IPS-NIHi7 (cell line): ENCODE results near the gene CYP24A1.
A peak's percentile ranks its signal among the peaks of the same experiment; 100 is the strongest.

ENCODE experiments used
- DNase-seq: peaks from one replicate; pipeline ENCODE4 v3.0.0; 2012; ENCODE audit warnings: mixed read lengths; ENCODE audit errors: extremely low spot score

The CYP24A1 gene

DNA sequence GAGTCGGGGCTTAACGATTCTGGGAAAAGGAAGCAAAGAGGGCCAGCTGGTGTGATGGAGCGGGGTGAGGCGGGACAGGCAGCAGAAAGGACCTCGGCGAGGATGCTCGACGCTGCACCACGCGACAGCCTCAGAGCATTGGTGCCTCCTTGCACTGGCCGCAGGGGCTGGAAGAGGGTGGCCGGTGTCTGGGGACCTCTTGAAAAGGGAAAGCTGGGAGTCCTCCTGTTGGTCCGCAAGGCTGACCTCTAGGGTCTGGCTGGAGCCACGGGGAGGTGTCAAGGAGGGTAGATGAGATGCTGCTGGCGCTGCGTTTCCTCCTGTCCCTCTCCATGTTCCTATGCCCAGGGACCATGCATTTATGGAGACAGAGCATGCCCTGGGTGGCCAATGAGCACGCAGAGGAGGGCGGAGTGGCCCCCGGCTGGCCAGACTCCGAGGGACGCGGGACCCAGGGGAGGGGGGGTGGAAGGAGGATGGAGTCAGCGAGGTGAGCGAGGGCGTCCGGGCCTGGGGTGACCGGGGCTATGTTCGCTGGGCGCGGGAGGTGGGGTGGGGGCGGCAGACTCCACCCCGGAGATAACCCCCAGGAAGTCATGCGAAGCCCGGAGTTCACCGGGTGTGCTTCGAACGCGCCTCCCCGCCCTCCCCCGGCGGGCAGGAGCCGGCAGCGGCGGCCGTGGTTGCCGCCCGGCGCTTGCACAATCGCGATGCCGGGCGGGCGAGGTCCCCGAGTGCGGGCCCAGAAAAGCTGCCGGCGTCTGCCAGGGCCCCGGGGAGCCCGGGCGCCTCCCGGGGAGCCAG lies at the start of gene CYP24A1:
TSS of gene CYP24A1 (minus strand) at position 334 of the 804 bp plus-strand sequence. CDS start 407 bp downstream, outside the sequence.
- DNase-seq = peak; percentile 42

DNA sequence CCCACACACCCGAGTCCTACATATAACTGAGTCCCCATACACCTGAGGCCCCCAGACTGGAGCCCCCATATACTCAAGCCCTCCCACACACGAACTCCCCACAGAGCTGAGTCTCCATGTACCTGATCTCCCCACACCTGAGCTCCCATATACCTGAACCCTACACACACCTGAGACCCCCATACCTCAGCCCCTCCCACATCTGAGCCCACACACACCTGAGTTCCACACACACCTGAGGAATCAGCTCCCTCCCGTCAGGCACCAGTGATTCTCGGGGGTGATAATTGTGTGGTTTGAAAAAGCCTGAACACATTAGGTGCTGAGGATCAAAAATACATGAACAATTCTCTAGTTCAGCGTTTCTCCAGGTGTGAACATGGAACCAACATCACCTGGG lies 49.5 kb upstream of the CYP24A1 start:
- DNase-seq = no peak

DNA sequence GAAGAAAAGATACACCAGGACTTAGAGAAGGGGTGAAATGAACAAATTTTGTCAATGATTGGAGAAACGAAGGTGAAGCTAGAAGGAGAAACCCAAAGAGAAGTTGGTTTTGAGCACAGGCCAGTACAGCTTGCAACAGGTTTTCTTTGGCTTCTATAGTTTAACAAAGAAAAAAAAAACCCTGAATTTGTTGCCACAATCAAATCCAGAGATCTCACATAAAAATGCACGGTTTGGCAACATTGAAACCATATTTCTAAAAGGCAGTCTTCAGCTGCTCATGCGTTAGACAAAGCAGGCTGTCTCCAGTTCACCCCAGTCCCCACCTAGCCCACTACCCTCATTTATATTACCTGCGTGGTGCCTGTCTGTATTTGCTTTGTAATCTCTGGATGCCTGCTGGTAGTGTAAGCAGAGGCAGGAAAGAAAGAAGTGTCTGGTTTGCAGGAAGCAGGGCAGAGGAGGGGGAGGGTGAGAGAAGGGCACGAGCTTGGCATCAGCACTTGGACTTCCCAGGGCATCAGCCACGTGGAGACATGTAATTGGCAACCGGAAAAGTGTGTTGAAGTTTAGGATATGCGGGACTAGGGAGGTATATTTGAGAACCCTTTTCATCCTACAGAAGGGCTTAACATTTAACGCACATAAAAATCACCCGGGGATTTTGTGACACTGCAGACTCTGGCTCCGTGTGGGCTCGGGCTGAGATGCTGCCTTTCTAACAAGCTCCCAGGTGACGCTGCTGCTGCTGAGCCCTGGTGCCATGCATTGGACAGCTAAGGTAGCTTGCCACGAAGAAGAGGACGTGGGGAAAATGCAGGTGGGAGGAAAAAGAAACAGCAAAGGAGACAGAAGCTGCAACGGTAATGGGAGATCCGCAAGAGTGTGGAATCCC lies 48.5 kb upstream of the CYP24A1 start:
- no peak for DNase-seq

DNA sequence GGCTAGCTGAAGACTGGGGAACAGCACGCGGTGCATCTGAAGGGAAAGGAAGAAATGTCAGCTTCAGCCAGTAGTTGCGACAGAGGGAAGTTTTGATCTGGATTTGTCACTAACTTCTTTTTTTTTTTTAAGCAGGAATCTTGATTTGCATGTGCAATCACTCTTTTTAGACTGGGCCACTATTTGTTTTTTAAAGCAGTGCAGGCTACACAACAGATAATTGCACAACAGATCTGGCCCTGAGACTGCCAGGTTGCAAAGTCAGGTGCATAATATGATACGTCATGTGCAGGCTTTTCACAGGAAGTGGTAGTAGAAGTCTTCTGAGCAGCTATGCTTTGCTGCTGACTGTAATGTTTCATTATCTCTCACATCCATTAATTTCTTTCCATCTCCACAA lies 47.6 kb upstream of the CYP24A1 start:
- no peak for DNase-seq

DNA sequence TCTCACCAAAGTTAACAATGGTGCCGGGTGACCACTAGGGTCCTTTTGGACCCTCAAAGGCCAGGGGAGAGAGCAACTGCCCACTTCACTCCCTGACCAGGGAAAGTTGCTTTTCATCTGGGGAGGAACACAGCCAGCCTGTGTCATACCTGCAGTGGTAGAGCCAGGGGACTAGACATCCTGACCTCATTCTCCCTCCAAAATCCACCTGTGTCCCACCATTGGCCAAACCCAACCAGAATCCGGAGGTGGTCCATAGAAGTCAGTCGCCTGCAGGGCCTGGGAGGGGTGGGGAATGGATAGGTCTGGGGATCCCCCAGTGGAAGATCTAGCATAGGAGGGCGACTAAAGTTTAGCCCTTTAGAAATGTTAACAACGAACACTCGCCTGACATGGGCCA lies 46.9 kb upstream of the CYP24A1 start:
- DNase-seq = no peak

DNA sequence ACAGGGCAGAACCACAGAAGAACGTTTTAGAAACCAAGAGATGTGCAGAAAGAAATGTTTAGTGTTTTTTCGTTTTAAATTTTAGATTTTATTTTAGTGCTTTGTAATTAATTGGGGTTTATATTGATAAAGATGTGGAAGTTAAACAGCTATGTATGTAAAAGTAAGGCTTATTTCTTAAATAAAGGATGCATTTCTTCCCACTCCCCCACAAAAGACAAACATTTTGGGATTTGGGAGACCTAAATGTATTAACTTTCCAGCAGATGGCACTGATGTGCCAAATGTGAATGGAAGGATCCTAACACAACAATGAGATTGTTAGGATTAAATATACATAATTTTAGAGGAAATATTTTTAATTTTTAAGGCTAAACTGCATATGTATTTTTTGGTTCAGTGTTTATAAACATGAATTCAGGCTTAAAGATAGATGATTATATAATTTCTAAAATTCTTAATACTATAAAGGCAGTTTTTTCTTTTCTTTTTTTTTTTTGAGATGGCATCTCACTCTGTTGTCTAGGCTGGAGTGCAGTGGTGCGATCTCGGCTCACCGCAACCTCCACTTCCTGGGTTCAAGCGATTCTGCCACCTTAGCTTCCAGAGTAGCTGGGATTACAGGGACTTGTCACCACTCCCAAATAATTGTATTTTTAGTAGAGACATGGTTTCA lies 46.1 kb upstream of the CYP24A1 start:
- DNase-seq = no peak

DNA sequence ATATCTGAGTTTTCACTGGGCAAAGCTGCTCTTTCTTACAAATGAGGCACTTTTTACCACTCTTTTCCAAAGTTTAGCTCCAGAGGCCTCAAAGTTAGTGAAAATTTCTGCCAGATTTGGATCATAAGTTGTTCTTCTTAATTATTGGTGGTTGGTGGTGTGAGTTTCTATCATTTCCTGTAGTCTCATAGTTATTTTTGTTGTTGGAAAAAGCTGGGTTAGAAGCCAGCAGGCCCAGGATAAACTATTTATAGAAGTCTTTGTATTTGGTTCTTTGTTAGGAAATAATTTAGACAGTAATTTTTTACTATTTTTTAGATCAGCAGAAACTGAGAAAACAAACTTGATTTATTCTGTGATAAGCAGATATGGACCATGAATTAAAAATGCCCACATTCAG lies 44.7 kb upstream of the CYP24A1 start:
- DNase-seq = no peak

DNA sequence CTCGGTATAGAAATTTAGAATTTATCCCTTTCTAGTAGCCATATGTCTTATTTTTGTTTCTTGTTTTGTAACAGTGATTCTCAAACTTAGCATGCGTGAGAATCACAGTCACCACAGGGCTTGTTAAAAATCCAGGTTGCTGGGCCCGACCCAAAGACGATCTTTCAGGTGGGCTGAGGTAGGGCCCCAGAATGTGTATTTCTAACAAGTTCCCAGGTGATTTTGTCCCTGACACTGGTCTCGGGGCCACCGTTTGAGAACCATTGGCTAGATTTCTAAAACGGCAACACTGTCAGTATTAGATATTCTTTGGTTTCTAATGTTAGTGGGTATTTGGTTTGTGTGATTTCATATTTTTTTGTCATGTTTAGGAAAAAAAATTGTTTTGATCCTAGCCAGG lies 44.0 kb upstream of the CYP24A1 start:
- no peak for DNase-seq

DNA sequence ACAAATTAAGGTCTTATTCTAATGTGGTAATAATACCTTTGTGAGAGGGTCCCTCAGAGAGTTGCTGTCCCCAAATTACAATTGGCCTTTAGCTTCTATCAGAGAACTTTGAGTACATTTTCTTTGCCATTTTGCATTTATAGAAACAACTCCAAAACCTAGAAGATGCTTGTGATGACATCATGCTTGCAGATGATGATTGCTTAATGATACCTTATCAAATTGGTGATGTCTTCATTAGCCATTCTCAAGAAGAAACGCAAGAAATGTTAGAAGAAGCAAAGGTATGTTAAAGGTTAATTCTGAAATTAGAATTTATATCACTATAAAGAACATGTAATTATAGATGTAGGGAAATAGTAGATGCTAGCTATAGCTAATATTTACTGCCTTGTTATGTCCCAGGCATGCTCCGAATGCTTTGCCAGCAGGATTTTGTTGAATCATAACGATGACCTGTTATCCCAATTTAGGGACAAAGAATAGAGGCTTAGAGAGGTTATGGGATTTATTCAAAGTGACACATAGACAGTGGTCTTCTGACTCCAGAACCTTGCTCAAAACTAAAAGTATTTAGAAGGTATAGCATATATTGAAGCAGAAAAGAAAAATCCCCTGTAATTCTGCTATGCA lies 41.5 kb upstream of the CYP24A1 start:
- DNase-seq = no peak

DNA sequence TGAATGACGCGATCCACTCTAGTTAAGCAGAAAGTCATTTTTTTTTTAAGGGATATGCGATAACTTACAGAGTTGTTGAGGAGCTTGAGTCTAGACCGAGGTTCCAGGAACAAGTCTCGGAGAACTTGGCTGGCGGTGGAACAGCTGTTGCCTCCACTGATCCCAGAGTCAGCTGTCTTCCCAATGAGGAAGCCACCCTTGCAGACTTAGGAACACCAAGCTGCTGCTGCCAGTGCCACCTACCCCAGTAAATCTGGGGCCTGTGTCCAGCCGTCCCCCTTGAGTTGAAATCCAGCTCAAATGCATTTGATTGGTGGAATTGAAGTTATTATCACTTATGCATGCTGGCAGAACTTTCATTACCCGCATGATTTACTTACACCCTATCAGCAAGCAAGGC lies 40.8 kb upstream of the CYP24A1 start:
- DNase-seq = no peak

DNA sequence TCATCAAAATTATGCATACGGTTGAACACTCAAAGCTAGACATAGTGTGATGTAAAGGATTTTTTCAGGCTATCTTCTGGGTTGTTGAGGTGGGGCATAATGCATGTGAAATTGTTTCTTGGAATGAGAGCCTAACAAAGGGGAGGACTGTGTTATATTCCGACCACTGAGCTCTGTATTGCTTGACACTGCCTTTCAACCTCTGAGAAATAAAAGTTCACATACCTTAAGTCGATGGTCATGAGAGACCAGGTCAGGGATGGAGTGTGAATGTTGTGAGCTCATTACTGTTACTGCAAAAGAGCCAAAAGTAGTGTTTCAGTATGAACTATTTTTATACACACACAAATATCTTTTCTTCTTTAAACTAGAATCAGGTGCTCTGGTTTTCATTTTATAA lies 39.1 kb upstream of the CYP24A1 start:
- no peak for DNase-seq

DNA sequence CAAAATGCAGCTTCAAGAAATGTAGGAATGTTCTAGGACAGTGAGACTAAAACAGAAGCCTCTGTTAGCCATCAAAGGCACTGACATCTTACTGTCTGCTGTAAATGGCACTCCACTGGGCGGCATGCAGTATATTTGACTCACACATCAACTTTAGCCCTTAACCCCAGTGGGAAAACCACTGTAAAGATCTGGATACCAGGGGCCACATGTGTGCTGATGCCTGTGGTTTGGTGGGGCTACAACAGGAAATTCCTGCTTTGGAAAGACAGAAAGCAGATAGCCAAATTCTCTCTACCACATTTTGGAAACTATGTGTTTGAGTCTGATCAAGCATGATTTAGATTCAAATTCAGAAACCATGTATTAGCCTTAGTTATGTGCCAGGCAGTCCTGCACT lies 38.4 kb upstream of the CYP24A1 start:
- DNase-seq = no peak

DNA sequence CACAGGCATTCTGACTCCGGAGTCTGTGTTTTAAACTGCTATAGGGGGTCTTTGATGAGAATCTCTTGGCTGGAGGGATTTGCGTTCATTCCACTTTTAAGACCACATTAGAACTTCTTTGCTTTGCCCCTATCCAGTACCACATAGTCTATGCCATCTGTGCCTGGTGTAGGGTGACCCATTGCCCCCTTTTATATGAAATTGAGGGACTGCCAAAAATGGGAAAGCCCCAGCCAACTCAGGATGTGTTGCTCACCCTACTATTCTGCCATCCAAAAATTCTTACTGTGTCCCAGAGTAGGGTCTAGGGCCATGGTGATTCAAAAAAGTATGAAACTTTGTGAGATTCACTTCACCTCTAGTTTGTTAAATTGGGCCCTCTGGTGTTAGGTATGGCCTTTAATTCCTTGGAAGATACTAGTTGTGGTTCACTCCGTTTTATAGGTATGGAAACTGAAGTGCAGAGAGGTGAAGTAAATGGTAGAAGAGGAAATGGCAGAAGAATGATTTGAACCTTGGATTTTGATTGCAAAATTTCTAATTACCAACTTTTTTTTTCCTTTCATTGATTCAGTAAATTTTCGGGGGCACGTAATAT lies 35.5 kb upstream of the CYP24A1 start:
- no peak for DNase-seq

DNA sequence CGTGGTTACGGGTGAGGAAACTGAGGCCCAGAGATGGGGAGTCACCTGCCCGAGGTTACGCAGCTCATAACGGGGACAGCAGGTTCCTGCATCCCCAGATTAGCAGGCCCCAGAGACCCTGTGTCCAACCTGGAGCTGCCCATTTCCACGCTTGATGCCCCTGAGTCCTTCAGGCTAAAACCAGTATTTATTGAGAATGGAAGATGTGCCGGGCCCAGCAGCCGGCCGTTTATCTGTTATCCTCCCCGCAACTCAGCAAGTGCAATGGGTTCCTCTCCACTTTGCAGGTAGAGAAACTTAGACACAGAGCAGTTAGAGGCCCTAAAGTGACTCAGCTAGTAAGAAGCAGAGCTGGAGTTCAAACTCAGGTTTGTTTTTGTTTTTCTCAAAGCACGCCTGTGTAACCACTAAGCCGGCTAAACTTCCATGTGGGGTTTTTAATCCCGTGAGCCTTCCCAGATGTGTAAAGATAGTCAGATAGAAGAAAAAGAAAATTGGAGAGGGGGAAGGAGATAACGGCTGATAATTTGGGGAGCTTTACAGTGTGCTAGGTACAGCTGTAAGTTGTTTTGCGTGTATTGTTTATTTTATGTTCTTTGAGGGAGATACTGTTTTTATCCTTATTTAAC lies 34.9 kb upstream of the CYP24A1 start:
- no peak for DNase-seq

DNA sequence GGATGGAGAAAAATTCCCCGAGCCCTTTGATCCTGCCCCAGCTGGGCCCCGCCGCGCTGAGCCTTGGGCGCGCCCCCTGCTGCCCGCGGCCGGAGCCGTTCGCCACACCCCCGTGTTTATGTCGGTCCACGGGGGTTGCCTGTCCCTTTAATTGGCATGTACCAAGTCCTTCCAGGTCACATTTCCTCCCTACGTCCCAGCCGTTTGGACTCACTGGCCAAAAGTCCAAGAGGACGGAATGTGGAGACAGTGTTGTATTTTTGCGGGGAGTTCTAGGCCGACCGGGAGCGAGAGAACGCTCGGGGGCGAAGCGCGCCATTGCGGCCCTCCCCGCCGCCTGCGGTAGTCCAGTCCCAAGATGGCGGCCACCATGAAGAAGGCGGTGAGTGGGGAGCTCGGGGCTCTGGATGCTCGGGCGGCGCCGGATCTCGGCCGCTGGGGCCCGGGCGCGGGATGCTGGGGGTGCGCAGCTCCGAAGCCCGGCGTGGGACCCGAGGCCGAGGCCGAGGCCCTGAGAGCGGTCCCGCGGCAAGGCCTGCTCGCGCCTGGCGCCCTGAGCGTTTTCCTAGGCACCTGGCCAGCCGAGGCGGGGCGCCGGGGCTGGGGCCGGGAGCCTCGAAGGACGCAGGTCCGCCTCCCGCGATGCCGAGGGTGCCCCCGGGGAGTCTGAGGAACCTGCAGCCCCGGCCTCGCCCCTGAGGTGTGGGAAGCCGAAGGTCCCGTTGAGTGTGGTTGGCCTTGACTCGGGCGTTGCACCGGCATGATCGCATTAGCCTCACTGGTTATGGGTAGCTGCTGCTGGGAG lies 34.2 kb upstream of the CYP24A1 start, which contains the start of gene PFDN4:
TSS of gene PFDN4 (plus strand) at position 345 of the 805 bp plus-strand sequence. CDS start at position 359, 14 bp downstream.
- peak; percentile 91 for DNase-seq

DNA sequence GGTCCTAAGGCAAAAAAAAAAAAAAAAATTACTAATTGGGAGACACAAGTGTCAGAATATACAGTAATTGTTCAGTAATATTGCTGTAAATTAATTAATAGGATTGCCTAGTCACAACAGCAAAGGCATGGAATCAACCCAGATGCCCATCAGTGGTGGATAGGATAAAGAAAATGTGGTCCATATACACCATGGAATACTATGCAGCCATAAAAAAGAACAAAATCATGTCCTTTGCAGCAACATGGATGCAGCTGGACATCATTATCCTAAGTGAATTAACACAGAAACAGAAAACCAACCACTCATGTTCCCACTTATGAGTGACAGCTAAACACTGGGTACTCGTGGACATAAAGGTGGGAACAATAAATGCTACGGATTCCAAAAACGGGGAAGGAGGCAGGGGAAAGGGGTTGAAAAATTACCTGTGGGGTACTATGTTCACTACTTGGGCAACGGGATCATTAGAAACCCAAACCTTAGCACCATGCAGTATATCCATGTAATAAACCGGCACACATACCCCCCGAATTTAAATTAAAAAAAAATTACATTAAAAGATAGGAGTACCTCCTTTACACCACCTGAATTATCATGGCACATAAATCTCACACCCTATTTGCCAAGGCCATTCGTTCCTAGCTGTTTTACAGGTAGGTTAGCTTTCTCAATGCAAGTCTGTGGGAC lies 33.4 kb upstream of the CYP24A1 start:
- DNase-seq = no peak

DNA sequence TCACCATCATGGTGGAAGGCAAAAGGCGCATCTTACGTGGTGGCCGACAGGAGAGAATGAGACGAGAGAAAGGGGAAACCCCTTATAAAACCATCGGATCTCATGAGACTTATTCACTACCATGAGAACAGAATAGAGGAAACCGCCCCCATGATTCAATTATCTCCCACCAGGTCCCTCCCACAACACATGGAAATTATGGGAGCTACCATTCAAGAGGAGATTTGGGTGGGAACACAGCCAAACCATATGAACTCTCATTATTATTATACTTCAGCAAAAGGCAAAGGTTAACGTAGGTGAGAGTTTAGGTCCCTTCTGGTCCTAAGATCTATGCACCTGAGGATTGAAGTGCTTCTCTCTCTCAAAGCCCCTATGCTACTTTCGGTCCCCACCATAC lies 31.7 kb upstream of the CYP24A1 start:
- no peak for DNase-seq

DNA sequence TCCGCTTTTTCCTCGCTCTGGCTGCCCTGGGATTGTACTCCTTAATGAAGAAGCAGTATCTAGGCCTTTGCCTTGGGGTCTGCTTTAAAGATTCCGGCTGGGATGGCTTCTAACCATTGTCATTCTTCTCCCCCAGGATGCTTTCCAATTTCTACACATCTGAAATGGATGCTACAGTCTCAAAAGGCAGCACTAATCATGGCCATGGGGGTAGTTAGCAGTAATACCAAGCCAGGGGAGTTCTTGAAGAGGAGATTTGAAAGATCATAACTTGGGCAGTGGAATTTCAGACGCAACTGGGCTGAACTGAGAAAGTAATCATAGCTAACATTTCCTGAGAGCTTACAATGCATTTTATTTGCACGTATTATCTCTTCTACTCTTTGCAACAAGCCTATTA lies 30.7 kb upstream of the CYP24A1 start:
- no peak for DNase-seq

DNA sequence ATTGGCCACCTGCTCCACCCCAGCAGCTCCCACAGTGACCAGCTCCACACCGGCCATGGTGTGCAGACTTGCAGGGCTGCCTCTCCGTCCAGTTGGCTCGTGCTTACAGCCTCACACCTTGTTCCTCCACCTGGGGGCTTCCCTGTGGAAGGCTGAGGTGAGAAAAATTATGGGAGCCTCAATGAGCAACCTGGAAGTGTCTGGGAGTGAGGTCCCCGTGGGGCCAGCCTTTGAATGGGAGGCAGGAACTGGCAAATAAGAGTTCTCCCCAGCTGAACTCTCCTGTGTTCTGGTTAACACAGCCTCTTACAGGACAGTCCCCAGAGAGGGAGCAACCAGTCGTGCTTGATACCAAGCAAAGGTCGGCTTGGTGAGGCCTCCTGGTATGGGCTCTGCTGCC lies 30.3 kb upstream of the CYP24A1 start:
- DNase-seq = no peak
